HG03159 (cell line): ENCODE measurements around the gene HEBP2.

Source experiments
- ATAC-seq: cut with Tn5 transposase; IDR thresholded peaks from one replicate; pipeline ENCODE4 v1.9.1; 2021; ENCODE audit warnings: mild to moderate bottlenecking, moderate library complexity; ENCODE audit not compliant: unreplicated experiment

Gene HEBP2

DNA sequence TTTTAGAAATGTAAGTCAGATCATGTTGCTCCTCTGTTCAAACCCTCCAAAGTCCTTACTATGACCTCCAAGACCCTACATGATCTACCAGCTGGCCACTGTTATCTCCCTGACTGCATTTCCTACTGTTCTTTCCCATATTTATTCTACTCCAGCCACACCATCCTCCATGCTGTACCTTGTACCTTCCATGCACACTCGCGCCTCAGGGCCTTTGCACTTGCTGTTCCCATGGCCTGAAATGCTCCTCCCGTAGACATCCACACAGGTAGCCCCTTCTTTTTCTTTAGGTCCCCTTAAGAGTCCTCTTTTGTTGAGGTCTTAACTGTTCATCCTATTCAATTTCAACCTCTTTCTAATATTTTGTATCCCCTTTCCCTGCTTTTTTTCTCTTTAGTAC, 47.0 kb downstream of the HEBP2 start:
- ATAC-seq = no peak

DNA sequence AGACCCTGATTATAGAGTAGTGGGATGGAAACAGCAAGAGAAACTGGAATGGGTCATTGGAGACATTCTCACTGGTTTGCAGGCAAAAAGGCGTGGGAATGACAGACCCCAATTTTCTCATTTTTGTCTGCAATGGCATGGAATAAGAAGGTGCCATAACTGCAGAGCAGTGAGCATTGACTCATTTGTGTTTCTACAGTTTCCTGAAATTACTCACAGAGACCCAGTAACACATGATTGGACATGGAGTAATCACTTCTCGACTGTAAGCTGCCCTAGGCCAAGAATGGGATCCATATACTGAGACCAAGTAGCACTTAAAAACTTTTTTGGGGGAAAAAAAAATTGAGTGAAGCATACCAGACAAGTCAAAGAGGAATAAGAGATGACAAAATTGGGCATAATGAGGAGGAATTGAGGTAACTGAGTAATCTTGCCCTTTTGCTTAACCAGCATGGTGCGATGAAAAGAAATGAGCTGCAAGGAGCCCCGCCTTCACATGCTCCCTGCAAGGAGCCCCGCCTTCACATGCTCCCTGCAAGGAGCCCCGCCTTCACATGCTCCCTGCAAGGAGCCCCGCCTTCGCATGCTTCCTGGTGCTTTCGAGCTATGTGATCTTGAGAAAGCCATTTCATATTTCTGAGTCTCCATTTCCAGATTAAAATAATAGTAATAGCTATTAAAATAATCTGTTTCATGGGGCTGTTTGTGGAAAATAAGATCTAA, 51.1 kb downstream of the HEBP2 start:
- ATAC-seq = no peak

DNA sequence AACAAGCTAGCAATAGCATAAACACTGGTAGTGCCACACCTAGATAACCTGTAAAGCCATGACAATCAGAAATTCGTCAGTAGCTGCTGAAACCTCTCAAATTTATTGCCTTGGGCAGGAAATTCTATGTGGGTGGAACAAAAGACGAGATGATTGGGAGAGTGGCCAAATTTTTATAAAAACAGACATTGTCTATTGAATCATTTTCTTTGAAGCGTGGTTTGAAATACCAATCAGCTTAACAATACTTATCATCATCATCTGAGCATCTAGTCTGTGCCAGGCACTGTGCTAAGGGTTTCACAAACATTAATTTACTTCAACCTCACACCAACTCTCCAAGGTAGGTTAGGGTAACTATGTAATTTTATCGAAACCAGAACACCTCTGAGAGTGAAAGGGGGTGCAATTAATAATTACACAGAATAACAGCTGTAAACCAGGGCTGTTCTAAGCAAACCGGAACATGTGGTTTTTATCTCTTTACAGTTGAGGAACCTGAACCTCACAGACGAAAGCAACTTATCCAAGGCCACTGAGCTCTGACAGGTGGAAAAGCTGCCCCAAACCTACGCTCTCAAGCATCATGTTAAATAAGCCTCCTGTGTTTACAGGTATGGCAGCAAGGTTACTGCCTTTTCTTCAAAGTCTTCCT, 51.9 kb downstream of the HEBP2 start:
- ATAC-seq = peak; percentile 98

DNA sequence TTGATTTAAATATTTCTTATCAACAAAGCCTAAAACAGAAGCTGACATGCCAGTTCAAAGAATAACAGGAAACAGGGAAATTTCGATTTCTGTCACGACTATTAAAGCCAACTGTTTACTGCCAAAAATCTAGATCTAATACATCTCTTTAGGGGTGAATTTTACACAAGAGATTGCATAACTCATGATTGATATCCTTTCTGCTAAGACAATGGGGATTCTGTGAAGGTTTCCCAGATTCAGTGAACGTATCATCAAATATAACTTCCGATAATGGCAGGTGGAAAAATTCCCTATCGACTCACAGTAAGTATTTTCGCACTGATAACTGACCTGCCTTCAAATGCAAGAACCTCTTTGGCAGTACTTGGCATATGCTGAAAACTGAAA, 52.4 kb downstream of the HEBP2 start:
- ATAC-seq = peak; percentile 9

DNA sequence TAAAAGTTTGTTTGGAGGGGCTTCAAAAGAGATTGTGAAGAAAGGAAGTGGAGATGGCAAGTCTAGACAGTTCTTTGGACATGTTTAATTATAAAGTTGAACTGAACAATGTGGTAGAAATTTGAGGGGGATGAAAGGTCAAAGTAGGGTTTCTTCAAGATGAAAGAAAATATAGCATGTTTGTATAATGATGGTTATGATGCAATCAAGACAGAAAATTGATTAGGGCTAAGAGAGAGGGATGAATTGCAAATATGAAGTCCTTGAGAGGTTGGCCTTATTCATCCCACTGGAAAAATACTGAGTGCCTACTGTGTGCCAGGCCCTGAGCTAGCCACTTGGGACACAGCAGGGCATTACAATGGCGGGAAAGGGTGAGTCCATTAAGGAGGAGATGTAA, 57.6 kb downstream of the HEBP2 start:
- no peak for ATAC-seq

DNA sequence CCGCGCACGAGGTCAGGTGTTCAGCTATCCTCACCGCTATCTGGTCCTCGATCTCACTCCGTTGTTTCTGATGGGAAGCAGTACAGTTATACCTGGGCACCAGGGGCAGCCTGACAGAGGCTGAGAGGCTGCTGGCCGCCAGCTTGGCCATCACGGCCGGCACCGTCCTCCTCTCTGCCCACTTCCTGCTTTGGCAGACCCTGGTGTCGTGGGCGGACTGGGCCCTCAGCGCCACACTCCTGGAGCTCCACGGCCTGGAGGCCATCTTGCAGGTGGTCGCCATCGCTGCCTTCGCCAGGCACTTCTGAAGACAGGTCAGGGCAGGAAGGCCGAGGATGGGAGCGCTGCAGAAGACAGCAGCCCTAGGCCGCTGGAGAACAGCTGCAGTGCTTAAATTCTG, 60.1 kb downstream of the HEBP2 start:
- no peak for ATAC-seq

DNA sequence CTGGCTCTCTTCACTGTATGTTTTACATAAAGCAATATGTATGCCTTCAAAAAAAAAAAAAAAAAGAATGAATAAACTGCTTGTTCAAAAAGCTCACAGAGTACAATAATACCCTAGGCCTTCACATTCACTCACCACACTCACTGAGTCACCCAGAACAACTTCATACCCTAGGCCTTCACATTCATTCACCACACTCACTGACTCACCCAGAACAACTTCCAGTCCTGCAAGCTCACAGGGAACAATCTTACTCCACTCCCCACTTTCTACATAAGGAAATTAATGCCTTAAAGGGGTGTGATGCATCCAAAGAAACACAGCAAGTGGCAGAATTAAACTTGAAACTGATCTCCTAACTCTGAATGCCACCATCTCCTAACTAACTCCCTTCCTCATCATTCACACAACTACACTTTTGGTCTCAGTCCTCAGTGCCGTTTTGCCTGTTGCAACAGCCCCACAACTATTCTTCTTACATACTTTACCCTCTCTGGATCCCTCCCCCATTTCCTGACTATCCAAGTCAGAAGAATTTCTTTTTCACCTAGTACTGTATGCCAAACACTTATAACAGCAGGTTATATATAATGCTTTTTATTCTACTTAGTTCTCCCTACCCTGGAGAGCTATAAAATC, 61.1 kb downstream of the HEBP2 start:
- ATAC-seq = no peak

DNA sequence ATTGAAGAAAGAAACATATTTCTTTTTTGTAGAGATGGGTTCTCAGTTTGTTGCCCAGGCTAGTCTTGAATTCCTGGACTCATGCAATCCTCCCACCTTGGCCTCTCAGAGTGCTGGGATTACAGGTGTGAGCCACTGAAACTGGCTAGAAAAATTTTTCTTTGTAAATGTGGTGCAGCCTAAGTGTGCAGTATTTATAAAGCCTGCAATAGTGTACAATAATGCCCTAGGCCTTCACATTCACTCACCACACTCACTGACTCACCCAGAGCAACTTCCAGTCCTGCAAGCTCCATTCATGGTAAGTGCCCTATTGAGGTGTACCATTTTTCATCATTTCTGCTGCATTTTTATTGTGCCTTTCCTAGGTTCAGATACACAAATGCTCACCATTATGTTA, 63.9 kb downstream of the HEBP2 start:
- no peak for ATAC-seq

DNA sequence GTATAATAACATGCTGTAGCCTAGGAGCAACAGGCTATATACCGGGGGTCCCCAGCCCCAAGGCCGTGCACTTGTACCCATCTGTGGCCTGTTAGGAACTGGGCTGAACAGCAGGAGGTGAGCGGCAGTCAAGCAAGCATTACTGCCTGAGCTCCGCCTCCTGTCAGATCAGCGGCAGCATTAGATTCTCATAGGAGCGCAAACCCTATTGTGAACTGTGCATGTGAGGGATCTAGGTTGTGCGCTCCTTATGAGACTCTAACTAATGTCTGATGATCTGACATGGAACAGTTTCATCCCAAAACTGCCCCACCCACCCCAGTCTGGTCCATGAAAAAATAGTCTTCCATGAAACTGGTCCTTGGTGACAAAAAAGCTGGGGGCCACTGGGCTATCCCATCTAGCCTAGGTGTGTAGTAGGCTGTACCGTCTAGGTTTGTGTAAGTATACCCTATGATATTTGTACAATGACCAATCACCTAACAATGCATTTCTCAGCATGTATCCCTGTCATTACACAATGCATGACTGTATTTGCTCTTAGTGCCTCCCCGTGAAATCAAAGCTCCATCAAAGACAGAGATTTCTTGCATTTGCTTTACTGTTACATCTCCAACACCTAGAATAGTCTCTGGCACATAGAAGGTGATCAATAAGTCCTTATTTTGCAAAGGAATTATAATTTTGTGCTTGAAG, 64.4 kb downstream of the HEBP2 start:
- ATAC-seq = no peak
